Endodermal cell (in vitro differentiated cells): ENCODE measurements around the gene JAZF1. TPM values are rescaled to one million over a fixed set of nuclear protein-coding genes. Genes with fewer than 3 reads are reported as not detected.

Source experiments
- DNase-seq: peaks from one replicate; pipeline ENCODE4 v3.0.0-alpha.2; 2017
- H3K27ac ChIP-seq: 2 replicates; pipeline ENCODE4 v1.5.1; 2013; ENCODE audit warnings: mild to moderate bottlenecking, low read depth, low read length, moderate library complexity
- H3K27me3 ChIP-seq: 2 replicates; pipeline ENCODE4 v1.6.1; 2013; ENCODE audit warnings: mild to moderate bottlenecking, low read length, moderate library complexity; ENCODE audit not compliant: insufficient read depth, control insufficient read depth, poor library complexity, severe bottlenecking
- H3K36me3 ChIP-seq: 2 replicates; pipeline ENCODE4 v1.7.0; 2013; ENCODE audit warnings: mild to moderate bottlenecking, low read length, moderate library complexity; ENCODE audit not compliant: control insufficient read depth, insufficient read depth
- H3K4me1 ChIP-seq: one replicate; pipeline ENCODE4 v1.7.0; 2013; ENCODE audit warnings: low read length; ENCODE audit not compliant: control insufficient read depth, insufficient read depth
- H3K4me3 ChIP-seq: 2 replicates; pipeline ENCODE4 v1.5.1; 2013; ENCODE audit warnings: mild to moderate bottlenecking, low read length, moderate library complexity
- H3K9ac ChIP-seq: 2 replicates; pipeline ENCODE4 v1.6.1; 2013; ENCODE audit warnings: mild to moderate bottlenecking, low read length, moderate library complexity; ENCODE audit not compliant: poor library complexity, severe bottlenecking; ENCODE audit errors: extremely low read depth
- H3K9me3 ChIP-seq: 2 replicates; pipeline ENCODE4 v1.6.1; 2013; ENCODE audit warnings: mild to moderate bottlenecking, low read length, moderate library complexity; ENCODE audit not compliant: control insufficient read depth
- H3K27ac Mint-ChIP-seq: 2 replicates; pipeline ENCODE4 v1.8.0; 2020; ENCODE audit warnings: mixed read lengths
- H3K27me3 Mint-ChIP-seq: 2 replicates; pipeline ENCODE4 v1.8.0; 2021; ENCODE audit warnings: mild to moderate bottlenecking, mixed read lengths; ENCODE audit not compliant: insufficient read depth
- H3K36me3 Mint-ChIP-seq: 2 replicates; pipeline ENCODE4 v1.8.0; 2020; ENCODE audit warnings: low read depth, mixed read lengths
- H3K4me1 Mint-ChIP-seq: 2 replicates; pipeline ENCODE4 v1.8.0; 2020; ENCODE audit warnings: mixed read lengths
- H3K4me3 Mint-ChIP-seq: 2 replicates; pipeline ENCODE4 v1.8.0; 2020; ENCODE audit warnings: mild to moderate bottlenecking, moderate library complexity, mixed read lengths
- H3K9me3 Mint-ChIP-seq: 2 replicates; pipeline ENCODE4 v1.8.0; 2020; ENCODE audit warnings: mild to moderate bottlenecking, mixed read lengths
- CTCF ChIP-seq: fragments of 200-600 bp; sonication (generic); conservative IDR thresholded peaks from 2 replicates; pipeline ENCODE4 v1.5.0; 2021; ENCODE audit warnings: antibody characterized with exemption, mild to moderate bottlenecking
- WGBS, 2 experiments: methylation state at CpG; one replicate each; pipeline versions ENCODE4 v1.1.5 to v1.1.7; 2013; ENCODE audit warnings: missing lambda C conversion rate in 2 of 2, mixed read lengths in 1 of 2; ENCODE audit not compliant: insufficient coverage in 1 of 2, insufficient read length in 1 of 2; 5-methylcytosine and 5-hydroxymethylcytosine counted together
- total RNA-seq, 2 donors: library from RNA; stranded (reverse); fragmentation: NEBNext Ultra II Directional in 1 of 2; extraction: Animal tissue kit (Norgen Biotek cat#: 25700) in 1 of 2; gene quantifications; 2 replicates in 1 of 2; 3 replicates in 1 of 2; pipeline ENCODE4 v1.2.1, GENCODE V29; 2021

Gene JAZF1
- total RNA-seq, 2 donors from 2014 or later = 18.3 to 33.6 TPM

GRCh38 chr7:28128608-28129007, 52.0 kb downstream of the JAZF1 start:
- H3K4me3 ChIP-seq = no peak overlapping the region
- no peak for TF ChIP-seq CTCF
- no peaks in the 10 kb centered on the region for H3K9me3 ChIP-seq
- no peak overlapping the region for H3K27ac ChIP-seq
- Mint-ChIP-seq H3K9me3 (no peaks in the 10 kb centered on the region), H3K27ac (no peak overlapping the region), H3K36me3 (peaks cover 7% of the 10 kb centered on the region), H3K4me3 (no peak overlapping the region), H3K4me1 (peaks cover 42% of the 10 kb centered on the region), H3K27me3 (peaks cover 36% of the 10 kb centered on the region)
- no peaks in the 10 kb centered on the region for H3K27me3 ChIP-seq
- H3K4me1 ChIP-seq = peaks cover 9% of the 10 kb centered on the region
- H3K9ac ChIP-seq = no peak overlapping the region
- no peak for DNase-seq
- H3K36me3 ChIP-seq = no peaks in the 10 kb centered on the region

- WGBS, 2 experiments = 91% methylated on average over 5 of the region's 5 CpGs; no CpG with 5 or more reads in 1 of the 2 experiments
- Histone ChIP-seq H3K9ac (no peak overlapping the region), H3K9me3 (no peaks in the 10 kb centered on the region), H3K27ac (no peak overlapping the region), H3K4me1 (peaks cover 9% of the 10 kb centered on the region), H3K27me3 (no peaks in the 10 kb centered on the region), H3K4me3 (no peak overlapping the region), H3K36me3 (no peaks in the 10 kb centered on the region)
- H3K9me3 Mint-ChIP-seq = no peaks in the 10 kb centered on the region
- peaks cover 10% of the 10 kb centered on the region for H3K36me3 Mint-ChIP-seq
- no peak for TF ChIP-seq CTCF
- no peak overlapping the region for H3K4me3 Mint-ChIP-seq
- no peak for DNase-seq
- peaks cover 45% of the 10 kb centered on the region for H3K27me3 Mint-ChIP-seq
- H3K4me1 Mint-ChIP-seq = peaks cover 41% of the 10 kb centered on the region
- H3K27ac Mint-ChIP-seq = no peak overlapping the region
These were observed 54.1 kb downstream of the JAZF1 start for GRCh38 chr7:28126410-28127041.

GRCh38 chr7:28125431-28126409, 54.9 kb downstream of the JAZF1 start:
- H3K9ac ChIP-seq = no peak overlapping the region
- no peak for DNase-seq
- H3K4me3 ChIP-seq = no peak overlapping the region
- no peaks in the 10 kb centered on the region for H3K27me3 ChIP-seq
- H3K4me1 Mint-ChIP-seq = peaks cover 41% of the 10 kb centered on the region
- TF ChIP-seq CTCF = no peak
- H3K27ac Mint-ChIP-seq = no peak overlapping the region
- peaks cover 10% of the 10 kb centered on the region for H3K36me3 Mint-ChIP-seq
- no peaks in the 10 kb centered on the region for H3K9me3 ChIP-seq
- H3K27me3 Mint-ChIP-seq = peaks cover 45% of the 10 kb centered on the region
- no peak overlapping the region for H3K27ac ChIP-seq
- peaks cover 9% of the 10 kb centered on the region for H3K4me1 ChIP-seq
- H3K36me3 ChIP-seq = no peaks in the 10 kb centered on the region
- 60 to 74% methylated on average over 4 of the region's 4 CpGs for WGBS, 2 experiments
- H3K4me3 Mint-ChIP-seq = no peak overlapping the region
- H3K9me3 Mint-ChIP-seq = no peaks in the 10 kb centered on the region
